NCI-H1694 treated with DMSO at 0.1 percent for 48 hours (cell line): ENCODE results near the gene TRIM33.
"Not testable (repeated sequence)": the region's sequence is repeated elsewhere in the genome, so short reads cannot be mapped to it uniquely, and the experiment has no call there.

Experiments used
- DNase-seq: peaks from one replicate; lab custom pipeline; 2025; lab: John Stamatoyannopoulos, UW

The TRIM33 gene

DNA sequence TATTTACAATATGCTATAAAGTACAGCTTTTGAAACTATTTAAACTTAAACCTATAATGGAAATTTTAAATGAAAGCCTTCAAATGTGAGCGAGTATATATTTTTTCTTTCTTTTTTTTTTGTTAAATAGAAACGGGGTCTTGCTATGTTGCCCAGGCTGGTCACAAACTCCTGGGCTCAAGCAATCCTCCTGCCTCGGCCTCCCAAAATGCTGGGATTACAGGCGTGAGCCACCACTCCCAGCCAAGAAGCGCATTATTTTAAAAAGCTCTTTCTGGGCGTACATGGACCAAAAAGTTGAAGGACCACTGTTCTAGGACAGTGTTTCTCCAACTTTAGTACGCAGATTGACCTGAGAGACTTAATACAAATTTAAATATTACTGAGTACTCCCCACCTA lies 87.5 kb downstream of the TRIM33 start:
- no peak for DNase-seq

DNA sequence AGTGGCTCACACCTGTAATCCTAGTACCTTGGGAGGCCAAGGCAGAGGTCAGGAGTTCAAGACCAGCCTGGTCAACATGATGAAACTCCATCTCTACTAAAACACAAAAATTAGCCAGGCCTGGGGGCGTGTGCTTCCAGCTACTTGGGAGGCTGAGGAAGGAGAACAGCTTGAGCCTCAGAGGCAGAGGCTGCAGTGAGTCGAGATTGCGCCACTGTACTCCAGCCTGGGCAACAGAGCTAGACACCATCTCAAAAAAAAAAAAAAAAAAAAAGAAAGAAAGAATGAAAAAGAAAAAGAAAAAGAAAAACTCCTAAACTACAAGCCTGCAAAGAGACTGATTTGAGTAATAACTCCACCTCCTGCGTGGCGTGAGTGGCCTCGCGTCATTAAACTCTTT lies 92.1 kb downstream of the TRIM33 start:
- not testable (repeated sequence) for DNase-seq

GRCh38 chr1:114397601-114398000 lies 113.4 kb downstream of the TRIM33 start:
- DNase-seq, result no peak

DNA sequence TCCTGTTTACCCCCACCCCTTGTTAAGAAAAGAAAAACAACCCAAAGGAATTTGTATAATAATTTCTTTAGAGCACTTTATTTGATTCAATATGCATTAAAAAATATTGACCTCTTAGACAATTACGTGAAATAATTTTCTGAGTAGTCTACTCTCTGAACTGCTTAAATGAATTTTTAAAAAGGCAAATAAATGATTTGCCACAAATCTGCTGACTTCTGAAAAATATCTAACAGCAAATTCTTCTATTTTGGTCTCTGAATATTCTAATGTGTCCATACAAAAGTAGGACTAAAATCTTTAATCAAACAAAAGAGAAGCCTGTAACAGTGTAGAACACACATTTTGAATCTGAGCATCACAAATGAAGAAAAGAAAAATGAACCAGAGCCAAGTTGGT lies 115.1 kb downstream of the TRIM33 start:
- DNase-seq, result no peak

DNA sequence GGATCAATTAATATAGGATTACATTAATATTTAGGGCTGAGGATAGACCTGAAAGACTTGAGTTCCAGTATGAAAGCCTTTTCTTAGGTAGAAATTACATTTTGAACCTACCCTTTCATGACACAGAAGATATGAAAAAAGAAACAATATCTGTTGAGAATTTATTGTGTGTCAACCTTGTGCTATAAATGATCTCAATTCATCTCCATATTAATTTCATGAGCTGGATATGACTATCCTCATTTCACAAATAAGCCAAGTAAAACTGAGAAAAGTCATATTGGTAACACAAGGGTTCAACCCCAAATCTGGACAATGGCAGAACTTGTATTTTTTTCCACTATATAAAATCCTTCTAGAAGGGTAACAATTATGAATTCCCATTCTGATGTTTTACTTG lies 120.0 kb downstream of the TRIM33 start:
- DNase-seq, result no peak

DNA sequence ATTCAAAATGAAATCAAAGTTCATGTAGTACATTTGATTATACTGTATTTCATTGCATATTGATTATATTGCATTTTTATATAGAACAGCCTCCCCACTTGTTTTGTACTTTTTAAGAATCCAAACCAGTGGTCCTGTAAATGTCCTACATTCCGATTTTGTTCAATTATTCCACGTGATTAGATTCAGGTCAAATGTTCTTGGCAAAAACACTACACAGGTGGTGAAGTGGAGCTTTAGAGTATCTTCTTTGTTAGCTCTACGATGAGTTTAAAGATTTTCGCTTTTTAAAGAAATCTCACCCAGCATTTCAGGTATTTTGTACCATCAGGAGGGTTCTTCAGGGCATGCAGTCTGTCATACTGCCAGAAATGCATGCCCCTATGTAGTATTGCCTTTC lies 120.6 kb downstream of the TRIM33 start:
- DNase-seq, result no peak

- no peak for DNase-seq
These were observed 122.5 kb downstream of the TRIM33 start for GRCh38 chr1:114388432-114389003.

GRCh38 chr1:114387585-114387984 lies 123.4 kb downstream of the TRIM33 start:
- not testable (repeated sequence) for DNase-seq

GRCh38 chr1:114387010-114387360 lies 124.0 kb downstream of the TRIM33 start:
- DNase-seq, result no peak

DNA sequence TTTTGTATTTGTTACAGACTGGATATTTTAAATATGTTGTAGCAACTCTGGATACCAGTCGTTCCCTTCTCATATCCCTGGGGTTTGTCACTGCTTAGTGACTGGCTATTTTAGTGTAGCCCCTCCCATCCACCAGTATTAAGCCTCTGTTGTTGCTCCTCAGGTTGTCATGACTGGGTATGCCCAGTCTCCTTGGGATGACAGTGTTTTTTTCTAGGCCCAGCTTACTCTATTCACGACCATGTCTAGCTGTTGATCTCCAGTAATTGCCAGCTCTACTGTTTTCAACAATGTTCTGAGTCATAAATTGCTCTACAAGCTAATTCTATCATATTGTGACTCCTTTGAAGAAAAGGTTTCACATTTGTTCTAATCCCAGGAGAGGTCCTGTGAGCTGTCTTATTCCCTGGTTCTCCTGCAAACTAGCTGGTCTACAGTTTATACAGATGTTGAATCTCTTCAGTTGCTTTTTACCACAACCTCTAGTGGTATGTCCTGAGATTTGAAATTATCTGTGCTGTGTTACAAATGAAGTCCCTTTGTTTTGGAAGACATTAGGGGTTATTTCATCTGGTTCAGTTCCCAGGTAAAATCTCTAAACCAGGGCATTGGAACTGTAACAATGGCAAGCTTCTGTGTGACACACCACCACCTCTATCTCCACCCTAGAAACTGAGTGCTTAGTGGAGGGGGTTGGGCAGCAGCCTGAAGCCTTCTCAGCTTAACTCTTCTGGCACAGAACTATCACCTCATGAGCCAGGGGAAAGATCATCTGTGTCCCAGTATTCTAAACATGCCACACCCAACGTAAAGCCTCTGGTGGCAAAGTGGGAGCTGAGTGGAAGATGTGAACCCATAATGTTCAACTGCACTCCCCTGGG lies 124.6 kb downstream of the TRIM33 start:
- no peak for DNase-seq

DNA sequence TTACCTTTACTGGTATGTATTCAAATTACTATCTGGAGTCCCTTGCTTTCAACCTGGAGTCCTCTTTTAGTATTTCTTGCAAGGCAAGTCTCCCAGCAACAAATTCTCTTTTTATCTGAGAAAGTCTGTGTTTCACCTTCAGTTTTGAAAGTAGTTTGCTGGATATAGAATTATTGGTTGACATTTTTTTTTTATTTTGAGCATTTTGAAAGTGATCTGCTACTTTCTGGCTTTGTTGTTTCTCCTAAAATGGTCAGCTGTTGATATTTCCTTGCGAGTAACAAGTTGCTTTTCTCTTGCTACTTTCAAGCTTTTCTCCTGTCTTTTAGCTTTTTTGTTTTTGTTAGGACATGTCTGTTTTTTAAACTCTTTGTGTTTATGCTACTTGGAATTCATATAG lies 126.1 kb downstream of the TRIM33 start:
- no peak for DNase-seq

GRCh38 chr1:114379987-114380386 lies 131.0 kb downstream of the TRIM33 start:
- DNase-seq, result no peak

DNA sequence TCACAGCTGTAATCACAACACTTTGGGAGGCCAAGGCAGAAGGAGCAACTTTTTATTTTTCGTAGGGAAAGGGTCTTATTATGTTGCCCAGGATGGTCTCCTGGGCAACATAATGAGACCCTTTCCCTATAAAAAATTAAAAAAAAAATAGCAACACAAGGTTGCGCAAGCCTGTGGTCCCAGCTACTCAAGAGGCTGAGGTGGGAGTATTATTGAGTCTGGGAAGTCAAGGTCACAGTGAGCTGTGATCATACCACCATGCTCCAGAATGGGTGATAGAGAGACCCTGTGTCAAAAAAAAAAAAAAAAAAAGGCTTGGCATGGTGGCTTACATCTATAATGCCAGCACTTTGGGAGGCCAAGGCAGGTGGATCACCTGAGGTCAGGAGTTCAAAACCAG lies 131.6 kb downstream of the TRIM33 start:
- no peak for DNase-seq

- no peak for DNase-seq
These were observed 133.6 kb downstream of the TRIM33 start for GRCh38 chr1:114377356-114377755.

DNA sequence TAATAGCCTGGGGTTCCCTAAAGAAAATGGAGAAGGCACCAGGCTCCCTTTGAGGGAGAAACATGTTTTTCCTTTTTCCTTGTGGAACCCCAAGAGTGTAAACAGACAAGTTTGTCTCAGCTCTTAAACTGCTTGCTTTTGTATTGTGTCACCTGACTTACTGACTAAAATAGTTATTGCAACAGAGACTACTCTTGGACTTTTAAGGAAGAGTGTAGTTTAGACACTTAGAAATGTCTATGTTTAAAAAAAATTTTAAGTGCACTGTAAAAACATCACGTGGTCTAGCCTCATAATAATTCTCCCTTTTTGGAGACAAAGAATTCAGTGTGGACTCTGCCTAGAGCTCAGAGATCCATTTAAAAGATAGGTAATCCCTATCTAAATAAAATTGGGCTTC lies 141.1 kb downstream of the TRIM33 start:
- DNase-seq, result no peak

DNA sequence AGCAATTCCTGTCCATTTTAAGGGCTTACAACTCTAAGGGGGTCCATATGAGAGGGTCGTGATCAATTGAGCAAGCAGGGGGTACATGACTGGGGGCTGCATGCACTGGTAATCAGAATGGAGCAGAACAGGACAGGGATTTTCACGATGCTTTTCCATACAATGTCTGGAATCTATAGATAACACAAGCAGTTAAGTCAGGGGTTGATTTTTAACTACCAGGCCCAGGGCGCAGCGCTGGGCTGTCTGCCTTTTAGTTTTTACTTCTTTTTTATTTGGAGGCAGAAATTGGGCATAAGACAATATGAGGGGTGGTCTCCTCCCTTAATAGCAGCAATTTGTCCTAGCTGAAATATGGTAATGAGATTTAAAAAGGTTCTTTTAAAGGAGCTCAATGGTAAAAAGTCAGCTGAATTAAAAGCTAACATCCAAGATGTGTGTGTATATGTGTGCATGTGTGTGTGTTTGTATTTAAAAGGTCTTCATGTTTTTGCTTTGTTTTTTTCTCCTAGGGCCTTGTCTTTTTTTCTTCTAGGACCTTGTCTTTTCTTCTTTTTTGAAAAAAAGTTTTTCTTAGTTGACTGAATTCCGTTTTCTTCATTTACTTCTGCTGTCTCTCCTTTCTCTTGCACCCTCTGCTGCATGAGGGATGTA lies 141.6 kb downstream of the TRIM33 start:
- not testable (repeated sequence) for DNase-seq

DNA sequence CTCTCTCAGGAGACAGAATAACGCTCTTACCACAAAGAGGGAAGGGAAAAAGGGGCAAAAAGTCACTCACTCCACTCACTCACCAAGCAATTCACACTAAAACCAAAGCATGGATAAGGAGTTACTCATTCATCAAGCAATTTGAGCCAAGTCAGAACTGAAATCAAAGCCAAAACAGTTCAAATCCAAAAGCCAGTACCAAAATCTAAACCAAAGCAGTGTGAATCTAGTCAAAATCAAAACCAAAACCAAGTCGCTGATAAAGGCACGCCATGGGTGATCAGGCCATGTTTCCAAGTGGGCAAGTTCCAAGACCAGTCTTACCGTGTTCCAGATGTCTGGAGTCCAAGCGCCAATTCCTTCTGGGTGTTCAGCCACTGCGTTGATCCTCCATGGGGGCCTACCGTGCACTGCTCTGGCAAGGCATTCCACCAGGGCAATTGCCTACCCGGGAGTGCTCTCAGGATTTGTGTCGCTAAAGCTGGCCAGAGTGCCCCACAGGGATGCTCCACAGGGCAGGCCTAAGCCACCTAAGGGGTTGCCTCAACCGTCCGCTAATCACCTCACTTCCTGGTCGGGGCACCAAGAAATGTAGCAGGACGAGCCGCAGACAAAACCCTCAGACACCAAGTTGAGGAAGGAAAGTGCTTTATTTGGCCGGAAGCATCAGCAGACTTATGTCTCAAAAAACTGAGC lies 142.3 kb downstream of the TRIM33 start:
- DNase-seq, result no peak

DNA sequence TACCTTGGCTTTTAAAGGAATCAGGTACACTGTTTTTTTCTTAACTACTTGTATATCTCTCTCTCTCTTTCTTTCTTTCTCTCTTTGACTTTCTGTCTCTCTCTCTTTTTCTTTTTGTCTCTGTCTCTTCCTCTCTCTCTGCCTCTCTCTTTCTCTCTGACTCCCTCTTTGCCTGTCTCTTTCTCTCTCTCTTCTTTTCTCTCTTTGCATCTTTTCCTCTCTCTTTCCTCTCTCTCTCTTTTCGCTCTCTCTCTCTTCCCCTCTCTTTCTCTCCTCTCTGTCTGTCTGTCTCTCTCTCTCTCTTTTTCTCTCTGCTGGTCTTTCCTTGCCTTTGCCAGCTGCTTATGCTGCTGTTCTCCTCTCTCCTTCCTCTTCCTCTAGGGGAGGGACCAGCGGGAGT lies 143.2 kb downstream of the TRIM33 start:
- no peak for DNase-seq

GRCh38 chr1:114363230-114363629 lies 147.8 kb downstream of the TRIM33 start:
- not testable (repeated sequence) for DNase-seq

- DNase-seq, result no peak
These were observed 151.2 kb downstream of the TRIM33 start for GRCh38 chr1:114359791-114360190.

- no peak for DNase-seq
These were observed 155.8 kb downstream of the TRIM33 start for GRCh38 chr1:114355240-114355639.

DNA sequence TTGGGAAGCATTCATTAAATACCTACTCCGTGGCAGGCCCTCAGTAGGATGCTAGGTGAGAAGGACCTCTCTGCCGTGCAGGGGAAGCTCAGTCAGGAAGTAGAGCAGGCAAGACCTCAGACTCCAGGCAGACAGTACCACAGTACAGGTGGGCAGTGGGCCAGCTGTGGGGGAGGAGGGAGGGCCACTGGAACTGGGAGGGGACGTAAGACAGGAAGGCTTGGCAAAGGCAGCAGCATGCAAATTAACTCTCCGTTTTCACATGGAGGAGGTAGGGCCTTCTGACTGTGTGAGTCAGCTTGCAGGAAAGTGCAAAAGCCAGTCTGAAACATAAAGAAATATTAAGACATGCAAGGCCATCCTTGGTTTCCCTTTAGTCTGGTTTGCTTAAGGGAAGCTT lies 157.7 kb downstream of the TRIM33 start:
- DNase-seq, result peak; percentile 94

DNA sequence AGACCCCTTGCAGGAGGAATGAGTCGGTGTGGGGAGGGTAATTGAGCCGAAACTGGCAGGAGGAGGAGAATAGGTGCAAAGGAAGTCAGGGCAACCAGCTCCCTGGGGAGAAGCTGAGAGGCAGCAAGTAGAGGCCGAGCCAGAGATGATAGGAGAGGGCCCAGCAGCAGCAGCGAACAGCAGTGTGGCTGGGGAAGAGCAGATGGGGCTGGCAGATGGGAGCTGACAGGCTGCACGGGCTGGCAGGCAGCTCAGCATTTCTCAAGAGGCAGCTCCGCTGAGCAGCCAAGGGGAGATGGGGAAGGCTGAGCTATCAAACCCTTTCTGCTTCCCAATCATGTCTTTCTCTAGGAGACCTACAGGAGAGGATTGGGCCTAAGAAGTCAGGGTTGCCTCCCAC lies 158.2 kb downstream of the TRIM33 start:
- DNase-seq, result peak; percentile 98
